NK-92 (cell line): ENCODE measurements around the gene HBA2.
"Not testable (repeated sequence)": the region's sequence is repeated elsewhere in the genome, so short reads cannot be mapped to it uniquely, and the experiment has no call there.

Source experiments
- DNase-seq: peaks from one replicate; lab custom pipeline; 2025; ENCODE audit not compliant: unreplicated experiment; lab: John Stamatoyannopoulos, UW

The HBA2 gene

DNA sequence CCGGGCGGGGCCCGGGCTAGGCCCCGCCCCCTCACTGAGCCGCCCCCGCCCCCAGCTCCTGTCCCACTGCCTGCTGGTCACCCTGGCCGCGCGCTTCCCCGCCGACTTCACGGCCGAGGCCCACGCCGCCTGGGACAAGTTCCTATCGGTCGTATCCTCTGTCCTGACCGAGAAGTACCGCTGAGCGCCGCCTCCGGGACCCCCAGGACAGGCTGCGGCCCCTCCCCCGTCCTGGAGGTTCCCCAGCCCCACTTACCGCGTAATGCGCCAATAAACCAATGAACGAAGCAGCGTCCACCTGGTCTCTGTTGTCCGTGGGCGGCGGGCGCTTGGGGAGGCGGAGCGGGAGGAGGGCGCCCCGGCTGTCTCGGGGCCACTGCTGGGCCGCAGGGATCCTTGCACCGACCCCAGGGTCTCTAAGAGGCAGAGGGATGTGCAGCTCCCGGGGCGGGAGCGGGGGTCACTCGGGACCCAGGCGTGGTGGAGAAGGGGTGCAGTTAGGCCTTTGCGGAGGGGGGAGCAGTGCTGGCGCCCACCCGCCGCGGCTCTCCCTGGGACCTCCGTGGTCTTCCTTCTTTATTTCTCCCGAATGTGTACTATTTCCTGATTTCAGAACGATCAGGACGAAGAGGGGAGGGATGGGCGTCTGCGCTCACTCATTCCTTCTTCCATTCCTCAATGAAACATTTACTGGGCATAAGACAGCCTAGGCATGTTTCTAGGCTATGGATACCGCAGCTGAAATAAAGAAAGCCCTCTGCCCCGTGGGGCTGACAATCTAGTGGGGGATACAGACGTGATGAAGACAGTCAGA is 18.3 kb upstream of the HBA2 start:
- no peak for DNase-seq

- no peak for DNase-seq
Observed at GRCh38 chr16:155031-155398, 17.7 kb upstream of the HBA2 start.

DNA sequence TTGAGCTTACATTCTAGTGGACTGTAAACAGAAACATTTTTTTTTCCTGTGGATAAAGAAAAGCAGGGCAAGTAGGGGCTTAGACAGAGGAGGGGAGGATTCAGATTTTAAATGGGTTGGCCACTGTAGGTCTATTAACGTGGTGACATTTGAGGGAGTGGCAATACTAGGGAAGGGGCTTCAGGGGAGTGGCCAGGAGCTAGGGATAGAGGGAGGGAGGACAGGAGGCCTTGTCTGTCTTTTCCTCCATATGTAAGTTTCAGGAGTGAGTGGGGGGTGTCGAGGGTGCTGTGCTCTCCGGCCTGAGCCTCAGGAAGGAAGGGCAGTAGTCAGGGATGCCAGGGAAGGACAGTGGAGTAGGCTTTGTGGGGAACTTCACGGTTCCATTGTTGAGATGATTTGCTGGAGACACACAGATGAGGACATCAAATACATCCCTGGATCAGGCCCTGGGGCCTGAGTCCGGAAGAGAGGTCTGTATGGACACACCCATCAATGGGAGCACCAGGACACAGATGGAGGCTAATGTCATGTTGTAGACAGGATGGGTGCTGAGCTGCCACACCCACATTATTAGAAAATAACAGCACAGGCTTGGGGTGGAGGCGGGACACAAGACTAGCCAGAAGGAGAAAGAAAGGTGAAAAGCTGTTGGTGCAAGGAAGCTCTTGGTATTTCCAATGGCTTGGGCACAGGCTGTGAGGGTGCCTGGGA is 13.4 kb upstream of the HBA2 start:
- no peak for DNase-seq

- not testable (repeated sequence) for DNase-seq
Observed at GRCh38 chr16:160242-160641, 12.4 kb upstream of the HBA2 start.

- DNase-seq = no peak
Observed at GRCh38 chr16:160691-161190, 11.9 kb upstream of the HBA2 start.

GRCh38 chr16:162271-162991 is 10.2 kb upstream of the HBA2 start:
- no peak for DNase-seq

- not testable (repeated sequence) for DNase-seq
Observed at GRCh38 chr16:163139-163538, 9.5 kb upstream of the HBA2 start.

GRCh38 chr16:163696-164095 is 9.0 kb upstream of the HBA2 start:
- not testable (repeated sequence) for DNase-seq

DNA sequence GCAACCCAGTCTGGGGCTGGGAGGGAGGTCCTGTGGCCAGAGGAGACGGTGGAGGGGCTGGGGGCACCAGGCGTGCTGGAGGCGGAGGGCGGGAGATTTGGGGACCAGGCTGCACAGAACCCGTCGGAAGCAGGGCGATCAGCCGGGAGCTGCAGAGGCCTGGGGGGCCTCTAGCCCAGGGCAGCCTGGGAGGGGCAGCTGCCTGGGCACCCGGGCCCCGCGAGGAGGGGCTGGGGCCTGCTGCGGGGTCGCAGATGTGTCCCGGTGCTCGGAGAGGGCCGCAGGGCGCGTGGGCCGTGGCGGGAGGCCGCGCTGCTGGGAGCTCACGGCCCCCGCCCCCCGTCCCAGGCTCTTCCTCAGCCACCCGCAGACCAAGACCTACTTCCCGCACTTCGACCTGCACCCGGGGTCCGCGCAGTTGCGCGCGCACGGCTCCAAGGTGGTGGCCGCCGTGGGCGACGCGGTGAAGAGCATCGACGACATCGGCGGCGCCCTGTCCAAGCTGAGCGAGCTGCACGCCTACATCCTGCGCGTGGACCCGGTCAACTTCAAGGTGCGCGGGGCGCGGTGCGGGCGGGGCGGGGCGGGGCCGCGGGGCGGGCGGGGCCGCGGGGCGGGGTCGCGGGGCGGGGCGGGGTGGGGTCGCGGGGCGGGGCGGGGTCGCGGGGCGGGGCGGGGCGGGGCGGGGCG is 8.4 kb upstream of the HBA2 start:
- not testable (repeated sequence) for DNase-seq

GRCh38 chr16:164827-165538 is 7.7 kb upstream of the HBA2 start:
- DNase-seq = no peak

GRCh38 chr16:165539-166374 is 6.9 kb upstream of the HBA2 start, which contains the start of gene HBM:
Gene HBM, plus strand, starts transcription at chr16:165978. Its CDS starts 20 bp downstream, at chr16:165998.
- DNase-seq = no peak

DNA sequence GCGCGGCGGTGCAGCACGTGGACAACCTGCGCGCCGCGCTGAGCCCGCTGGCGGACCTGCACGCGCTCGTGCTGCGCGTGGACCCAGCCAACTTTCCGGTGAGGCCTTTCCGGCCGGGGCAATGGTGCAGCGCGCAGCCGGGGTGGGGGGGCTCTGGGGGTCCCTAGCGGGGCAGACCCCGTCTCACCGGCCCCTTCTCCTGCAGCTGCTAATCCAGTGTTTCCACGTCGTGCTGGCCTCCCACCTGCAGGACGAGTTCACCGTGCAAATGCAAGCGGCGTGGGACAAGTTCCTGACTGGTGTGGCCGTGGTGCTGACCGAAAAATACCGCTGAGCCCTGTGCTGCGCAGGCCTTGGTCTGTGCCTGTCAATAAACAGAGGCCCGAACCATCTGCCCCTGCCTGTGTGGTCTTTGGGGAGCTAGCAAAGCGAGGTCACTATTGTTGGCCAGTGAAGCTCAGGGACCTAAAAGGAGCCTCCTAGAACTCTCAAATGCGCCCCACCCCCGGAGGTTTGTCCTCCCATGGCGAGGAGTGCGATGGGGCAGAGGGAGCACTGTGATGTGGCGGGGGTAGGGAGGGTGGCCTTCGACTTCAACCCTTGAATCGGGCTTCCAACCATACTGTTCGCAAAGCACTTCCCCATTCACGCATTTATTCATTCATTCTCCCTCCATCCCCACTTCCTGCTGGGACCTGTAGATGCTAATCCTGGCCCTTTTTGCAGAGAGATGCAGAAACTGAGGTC is 6.1 kb upstream of the HBA2 start:
- DNase-seq = no peak

- DNase-seq = no peak
Observed at GRCh38 chr16:167122-167690, 5.5 kb upstream of the HBA2 start.

- no peak for DNase-seq
Observed at GRCh38 chr16:168424-168823, 4.3 kb upstream of the HBA2 start.

- no peak for DNase-seq
Observed at GRCh38 chr16:169014-169413, 3.7 kb upstream of the HBA2 start.

GRCh38 chr16:170088-170507 is 2.6 kb upstream of the HBA2 start:
- not testable (repeated sequence) for DNase-seq

DNA sequence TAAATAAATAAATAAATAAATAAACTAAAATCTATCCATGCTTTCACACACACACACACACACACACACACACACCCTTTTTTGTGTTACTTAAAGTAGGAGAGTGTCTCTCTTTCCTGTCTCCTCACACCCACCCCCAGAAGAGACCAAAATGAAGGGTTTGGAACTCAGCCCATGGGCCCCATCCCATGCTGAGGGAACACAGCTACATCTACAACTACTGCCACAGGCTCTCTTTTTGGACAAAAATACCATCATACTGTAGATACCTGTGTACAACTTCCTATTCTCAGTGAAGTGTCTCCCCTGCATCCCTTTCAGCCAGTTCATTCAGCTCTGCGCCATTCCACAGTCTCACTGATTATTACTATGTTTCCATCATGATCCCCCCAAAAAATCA is 1.9 kb upstream of the HBA2 start:
- DNase-seq = no peak

DNA sequence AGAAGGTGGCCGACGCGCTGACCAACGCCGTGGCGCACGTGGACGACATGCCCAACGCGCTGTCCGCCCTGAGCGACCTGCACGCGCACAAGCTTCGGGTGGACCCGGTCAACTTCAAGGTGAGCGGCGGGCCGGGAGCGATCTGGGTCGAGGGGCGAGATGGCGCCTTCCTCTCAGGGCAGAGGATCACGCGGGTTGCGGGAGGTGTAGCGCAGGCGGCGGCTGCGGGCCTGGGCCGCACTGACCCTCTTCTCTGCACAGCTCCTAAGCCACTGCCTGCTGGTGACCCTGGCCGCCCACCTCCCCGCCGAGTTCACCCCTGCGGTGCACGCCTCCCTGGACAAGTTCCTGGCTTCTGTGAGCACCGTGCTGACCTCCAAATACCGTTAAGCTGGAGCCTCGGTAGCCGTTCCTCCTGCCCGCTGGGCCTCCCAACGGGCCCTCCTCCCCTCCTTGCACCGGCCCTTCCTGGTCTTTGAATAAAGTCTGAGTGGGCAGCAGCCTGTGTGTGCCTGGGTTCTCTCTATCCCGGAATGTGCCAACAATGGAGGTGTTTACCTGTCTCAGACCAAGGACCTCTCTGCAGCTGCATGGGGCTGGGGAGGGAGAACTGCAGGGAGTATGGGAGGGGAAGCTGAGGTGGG is 657 bp downstream of the HBA2 start:
- not testable (repeated sequence) for DNase-seq
